B cell (primary cell): ENCODE data around the gene ALX3. TPM values are rescaled to one million over a fixed set of nuclear protein-coding genes. Genes with fewer than 3 reads are reported as not detected.

Source experiments
- ATAC-seq: fragments of 200-7000 bp; cut with Tn5 transposase; one replicate; pipeline ENCODE4 v1.10.0; 2021; ENCODE audit warnings: low read depth, mild to moderate bottlenecking, moderate number of reproducible peaks, moderate library complexity
- CTCF ChIA-PET: fragments of 350-600 bp; sonication (Branson Sonifier 250); formaldehyde crosslinking; loops from one replicate; lab custom pipeline; 2021; ENCODE audit warnings: antibody characterized with exemption, inconsistent platforms; lab: Charles Lee
- POLR2A ChIA-PET: fragments of 350-600 bp; sonication (Branson Sonifier 250); formaldehyde crosslinking; loops from one replicate; lab custom pipeline; 2021; ENCODE audit warnings: antibody characterized with exemption; lab: Charles Lee
- DNase-seq: peaks from one replicate; pipeline ENCODE4 v3.0.0; 2013
- H2AFZ ChIP-seq: 2 replicates; pipeline ENCODE4 v1.6.1; 2012; ENCODE audit warnings: mild to moderate bottlenecking, low read depth, low read length; ENCODE audit not compliant: insufficient read depth, poor library complexity, severe bottlenecking
- H3K27ac ChIP-seq, 2 donors: 1 replicate in 1 of 2; 2 replicates in 1 of 2; pipeline ENCODE4 v1.5.1; 2012 to 2013; ENCODE audit warnings: low read length in 2 of 2, mild to moderate bottlenecking in 2 of 2, moderate library complexity in 1 of 2
- H3K27me3 ChIP-seq, 4 experiments: fragments of 200-600 bp in 1 of 4; sonication (generic) in 1 of 4; replicated peaks in 1 of 4; 1 replicate in 2 of 4; 2 replicates in 2 of 4; pipeline versions ENCODE4 v1.6.1 to v1.7.0; 2013 to 2016; ENCODE audit warnings: low read length in 3 of 4, mild to moderate bottlenecking in 2 of 4, mixed read lengths in 1 of 4, moderate library complexity in 1 of 4; ENCODE audit not compliant: insufficient read depth in 4 of 4, control insufficient read depth in 3 of 4; ENCODE audit errors: control extremely low read depth in 1 of 4
- H3K36me3 ChIP-seq, 2 experiments: replicated peaks in 1 of 2; 1 replicate in 1 of 2; 2 replicates in 1 of 2; pipeline versions ENCODE4 v1.6.1 to v1.7.1; 2013; ENCODE audit warnings: low read length in 1 of 2; ENCODE audit not compliant: insufficient read depth in 2 of 2, control insufficient read depth in 1 of 2; ENCODE audit errors: control extremely low read depth in 1 of 2, extremely low read depth in 1 of 2
- H3K4me1 ChIP-seq, 2 donors: fragments of 200-600 bp in 1 of 2; sonication (generic) in 1 of 2; 1 replicate in 1 of 2; 2 replicates in 1 of 2; pipeline versions ENCODE4 v1.5.1 to v1.6.1; 2013 to 2017; ENCODE audit warnings: low read length in 2 of 2; ENCODE audit not compliant: control insufficient read depth in 2 of 2, insufficient read depth in 2 of 2
- H3K4me2 ChIP-seq: replicated peaks from 2 replicates; pipeline ENCODE3; 2012; ENCODE audit warnings: mild to moderate bottlenecking, low read depth, low read length; ENCODE audit not compliant: poor library complexity, severe bottlenecking
- H3K4me3 ChIP-seq, 5 experiments: fragments of 200-600 bp in 1 of 5; sonication (generic) in 1 of 5; 1 replicate in 3 of 5; 2 replicates in 2 of 5; pipeline versions ENCODE4 v1.5.1 to v1.7.0; 2011 to 2016; ENCODE audit warnings: low read length in 4 of 5, mild to moderate bottlenecking in 4 of 5, low read depth in 2 of 5, control low read depth in 1 of 5, moderate library complexity in 1 of 5; ENCODE audit not compliant: insufficient read depth in 1 of 5; ENCODE audit errors: control extremely low read depth in 1 of 5, extremely low read depth in 1 of 5
- H3K79me2 ChIP-seq: fragments of 200-600 bp; sonication (generic); one replicate; pipeline ENCODE4 v1.6.0; 2016; ENCODE audit warnings: low read length; ENCODE audit not compliant: control insufficient read depth, insufficient read depth
- H3K9ac ChIP-seq: fragments of 200-600 bp; sonication (generic); 2 replicates; pipeline ENCODE4 v1.6.1; 2017; ENCODE audit warnings: mild to moderate bottlenecking, low read length, moderate library complexity
- H3K9me3 ChIP-seq, 3 donors: one replicate each; pipeline versions ENCODE4 v1.6.1 to v1.7.1; 2013; ENCODE audit warnings: low read length in 2 of 3; ENCODE audit not compliant: control insufficient read depth in 2 of 3, insufficient read depth in 1 of 3; ENCODE audit errors: control extremely low read depth in 1 of 3
- H4K20me1 ChIP-seq: 2 replicates; pipeline ENCODE4 v1.6.0; 2012; ENCODE audit warnings: mild to moderate bottlenecking, low read length; ENCODE audit not compliant: insufficient read depth, control insufficient read depth, poor library complexity, severe bottlenecking
- H3K27ac Mint-ChIP-seq: one replicate; pipeline ENCODE4 v1.8.0; 2021; ENCODE audit warnings: mixed read lengths
- H3K27me3 Mint-ChIP-seq: one replicate; pipeline ENCODE4 v1.8.0; 2021; ENCODE audit warnings: mixed read lengths
- H3K4me1 Mint-ChIP-seq: one replicate; pipeline ENCODE4 v1.8.0; 2021; ENCODE audit warnings: mixed read lengths
- H3K4me3 Mint-ChIP-seq: one replicate; pipeline ENCODE4 v1.8.0; 2021; ENCODE audit warnings: mixed read lengths
- H3K9me3 Mint-ChIP-seq: one replicate; pipeline ENCODE4 v1.8.0; 2022; ENCODE audit warnings: mixed read lengths; ENCODE audit not compliant: insufficient read depth
- CTCF ChIP-seq: fragments of 200-600 bp; IDR thresholded peaks from one replicate; pipeline ENCODE4 v1.8.0; 2022; ENCODE audit warnings: antibody characterized with exemption, mild to moderate bottlenecking
- EZH2 ChIP-seq: IDR thresholded peaks from 2 replicates; pipeline ENCODE4 v1.6.1; 2012; ENCODE audit warnings: borderline replicate concordance, low read depth, mild to moderate bottlenecking, moderate library complexity, low read length; ENCODE audit not compliant: insufficient read depth, poor library complexity, severe bottlenecking
- WGBS: methylation state at CpG from one replicate; pipeline ENCODE4 v1.1.5; 2013; ENCODE audit warnings: missing lambda C conversion rate; ENCODE audit not compliant: insufficient coverage; 5-methylcytosine and 5-hydroxymethylcytosine counted together
- intact Hi-C: fragments of 100-400 bp; cut with micrococcal nuclease; formaldehyde crosslinking; loops from one replicate; pipeline ENCODE4 v1.10.0; 2022
- polyA plus RNA-seq: library from polyadenylated mRNA; depleted of rRNA; stranded (reverse); fragments of >200 nt; gene quantifications from 2 replicates; pipeline ENCODE4 v1.2.3, GENCODE V29; 2012
- total RNA-seq, 2 donors: library from RNA; stranded (reverse); fragments of 120-200 nt in 1 of 2; gene quantifications; 1 replicate in 1 of 2; 2 replicates in 1 of 2; pipeline versions ENCODE4 v1.2.3 to v1.2.4, GENCODE V29; 2013 to 2022

Gene ALX3
- total and polyA plus RNA-seq, 2 donors (not counting 1 experiment from before 2014, with no cell fraction given): not detected

- 97% methylated on average over 3 of the region's 7 CpGs for WGBS
- Histone ChIP-seq H3K36me3 (peaks cover 2 to 61% of the 10 kb centered on the region in 2 experiments), H3K4me2 (no peak overlapping the region), H3K27ac (no peak overlapping the region), H2AFZ (no peak overlapping the region), H3K4me3 (no peak overlapping the region), H3K79me2 (peaks cover 3% of the 10 kb centered on the region), H3K4me1 (no peaks in the 10 kb centered on the region), H3K9me3 (no peaks in the 10 kb centered on the region), H4K20me1 (peaks cover 36% of the 10 kb centered on the region), H3K9ac (no peak overlapping the region), H3K27me3 (no peaks in the 10 kb centered on the region)
- no peak for TF ChIP-seq EZH2
- TF ChIP-seq CTCF: no peak
- intact Hi-C loops: no loop called here
- CTCF ChIA-PET: interaction anchor here (0.9 to 3.3 kb wide), 4 partner anchors 11 to 39 kb away, joined by 3 to 13 read pairs (median 4); no protein-coding TSS in a partner anchor
- ATAC-seq: no peak
- Mint-ChIP-seq H3K9me3 (no peaks in the 10 kb centered on the region), H3K27me3 (no peaks in the 10 kb centered on the region), H3K27ac (no peak overlapping the region), H3K4me1 (no peaks in the 10 kb centered on the region), H3K4me3 (no peak overlapping the region)
- DNase-seq: no peak
- POLR2A ChIA-PET: no interaction called here
Measured at GRCh38 chr1:110057963-110058518, 12.4 kb downstream of the ALX3 start.

GRCh38 chr1:110056776-110057175 lies 13.7 kb downstream of the ALX3 start:
- H3K9me3 Mint-ChIP-seq: no peaks in the 10 kb centered on the region
- POLR2A ChIA-PET: interaction anchor here (1.3 kb wide), 1 partner anchor 22 kb away, joined by 5 read pairs; the partner anchor contains the start of gene STRIP1
- Histone ChIP-seq H3K27ac (no peak overlapping the region), H4K20me1 (peaks cover 36% of the 10 kb centered on the region), H3K9me3 (no peaks in the 10 kb centered on the region), H3K79me2 (peaks cover 3% of the 10 kb centered on the region), H3K4me2 (no peak overlapping the region), H3K9ac (no peak overlapping the region), H3K27me3 (no peaks in the 10 kb centered on the region), H3K4me1 (no peaks in the 10 kb centered on the region), H3K36me3 (peaks cover 2 to 67% of the 10 kb centered on the region in 2 experiments), H3K4me3 (no peak overlapping the region), H2AFZ (no peak overlapping the region)
- 100% methylated on average over 2 of the region's 3 CpGs for WGBS
- ATAC-seq: no peak
- no peak for DNase-seq
- CTCF ChIA-PET: interaction anchor here (1.6 kb wide), 1 partner anchor 49 kb away, joined by 4 read pairs; no protein-coding TSS in a partner anchor
- no peaks in the 10 kb centered on the region for H3K27me3 Mint-ChIP-seq
- no peak for TF ChIP-seq EZH2
- no peak for TF ChIP-seq CTCF
- no peak overlapping the region for H3K4me3 Mint-ChIP-seq
- H3K4me1 Mint-ChIP-seq: no peaks in the 10 kb centered on the region
- intact Hi-C loops: no loop called here
- no peak overlapping the region for H3K27ac Mint-ChIP-seq
